Lower lobe of right lung (tissue), 2 donors: ENCODE measurements around the gene SPINK4. TPM values are rescaled to one million over a fixed set of nuclear protein-coding genes. Genes with fewer than 3 reads are reported as not detected.

Experiments used
- ATAC-seq, 2 donors: fragments of 200-7000 bp; cut with Tn5 transposase; one replicate each; pipeline ENCODE4 v1.9.1; 2020 to 2022; ENCODE audit warnings: mild to moderate bottlenecking in 2 of 2, moderate library complexity in 2 of 2
- DNase-seq: peaks from one replicate; pipeline ENCODE4 v3.0.0-alpha.2; 2020
- H3K27ac ChIP-seq: fragments of 200-600 bp; one replicate; pipeline ENCODE4 v1.8.0; 2022
- H3K27me3 ChIP-seq: fragments of 200-600 bp; one replicate; pipeline ENCODE4 v1.8.0; 2022; ENCODE audit warnings: low read depth
- H3K36me3 ChIP-seq: fragments of 200-600 bp; one replicate; pipeline ENCODE4 v1.8.0; 2022; ENCODE audit warnings: mild to moderate bottlenecking
- H3K4me1 ChIP-seq: fragments of 200-600 bp; one replicate; pipeline ENCODE4 v1.8.0; 2022
- H3K4me3 ChIP-seq: fragments of 200-600 bp; one replicate; pipeline ENCODE4 v1.8.0; 2022; ENCODE audit warnings: mild to moderate bottlenecking
- H3K9me3 ChIP-seq: fragments of 200-600 bp; one replicate; pipeline ENCODE4 v1.8.0; 2022
- CTCF ChIP-seq: fragments of 200-600 bp; IDR thresholded peaks from one replicate; pipeline ENCODE4 v1.8.0; 2022; ENCODE audit warnings: antibody characterized with exemption, mild to moderate bottlenecking
- intact Hi-C: fragments of 100-400 bp; cut with DNase I; formaldehyde crosslinking; loops from one replicate; pipeline ENCODE4 v1.11.0; 2022
- total RNA-seq: library from RNA; stranded (reverse); fragmentation: NEBNext Ultra II Directional; extraction: Animal tissue kit (Norgen Biotek cat#: 25700); gene quantifications from one replicate; pipeline ENCODE4 v1.2.1, GENCODE V29; 2021
- donor health status: DM: no; HTN: yes; CAD: no; lungs with severe emphysema.

The SPINK4 gene
- total RNA-seq, 1 donor from 2014 or later, result not detected

- no peak for ATAC-seq
- Histone ChIP-seq H3K4me1 (peaks cover 27% of the 10 kb centered on the region), H3K4me3 (no peak overlapping the region), H3K36me3 (peaks cover 68% of the 10 kb centered on the region), H3K27ac (no peak overlapping the region), H3K27me3 (no peaks in the 10 kb centered on the region), H3K9me3 (no peaks in the 10 kb centered on the region)
- intact Hi-C loops, result no loop called here
- no peak for TF ChIP-seq CTCF
- DNase-seq, result no peak
Measured at GRCh38 chr9:33267151-33267767, 27.3 kb downstream of the SPINK4 start.

- H3K27ac ChIP-seq, result no peak overlapping the region
- DNase-seq (no peak), ATAC-seq (no peak)
- no peaks in the 10 kb centered on the region for H3K27me3 ChIP-seq
- no peak overlapping the region for H3K4me3 ChIP-seq
- H3K9me3 ChIP-seq, result no peaks in the 10 kb centered on the region
- intact Hi-C loops, result no loop called here
- no peak for TF ChIP-seq CTCF
- peaks cover 15% of the 10 kb centered on the region for H3K4me1 ChIP-seq
- peaks cover 94% of the 10 kb centered on the region for H3K36me3 ChIP-seq
Measured at GRCh38 chr9:33270146-33270545, 30.2 kb downstream of the SPINK4 start.

- no peak for DNase-seq
- no peak overlapping the region for H3K27ac ChIP-seq
- ATAC-seq, result no peak
- H3K36me3 ChIP-seq, result peaks cover 100% of the 10 kb centered on the region
- H3K27me3 ChIP-seq, result no peaks in the 10 kb centered on the region
- no peak for TF ChIP-seq CTCF
- H3K9me3 ChIP-seq, result no peaks in the 10 kb centered on the region
- no peak overlapping the region for H3K4me3 ChIP-seq
- H3K4me1 ChIP-seq, result no peaks in the 10 kb centered on the region
- intact Hi-C loops, result no loop called here
Measured at GRCh38 chr9:33272061-33272460, 32.1 kb downstream of the SPINK4 start.

GRCh38 chr9:33273266-33273971 is 33.5 kb downstream of the SPINK4 start:
- Histone ChIP-seq H3K36me3 (peaks cover 100% of the 10 kb centered on the region), H3K4me3 (no peak overlapping the region), H3K9me3 (no peaks in the 10 kb centered on the region), H3K27ac (no peak overlapping the region), H3K4me1 (no peaks in the 10 kb centered on the region), H3K27me3 (no peaks in the 10 kb centered on the region)
- DNase-seq, result no peak
- no peak for ATAC-seq
- TF ChIP-seq CTCF, result no peak
- intact Hi-C loops, result no loop called here

GRCh38 chr9:33273972-33274328 is 34.0 kb downstream of the SPINK4 start:
- intact Hi-C loops, result no loop called here
- Histone ChIP-seq H3K4me1 (no peaks in the 10 kb centered on the region), H3K4me3 (no peak overlapping the region), H3K36me3 (peaks cover 100% of the 10 kb centered on the region), H3K9me3 (no peaks in the 10 kb centered on the region), H3K27ac (no peak overlapping the region), H3K27me3 (no peaks in the 10 kb centered on the region)
- no peak for TF ChIP-seq CTCF
- ATAC-seq (no peak), DNase-seq (no peak)
